Skeletal muscle cell (primary cell): ENCODE data around the gene TMEM9.

ENCODE experiments used
- DNase-seq: peaks from one replicate; pipeline ENCODE4 v3.0.0-alpha.2; 2010; ENCODE audit warnings: low read depth
- H3K4me3 ChIP-seq: 2 replicates; pipeline ENCODE4 v1.5.1; 2011; ENCODE audit warnings: low read depth, mild to moderate bottlenecking, control low read depth, low read length, moderate library complexity

Gene TMEM9

GRCh38 chr1:201112173-201112731 is 42.0 kb downstream of the TMEM9 start, which contains the start of gene CACNA1S:
CACNA1S (minus strand) TSS chr1:201112426; CDS start chr1:201112339, 87 bp downstream.
- DNase-seq, result no peak
- H3K4me3 ChIP-seq, result no peak within 1 kb of the TSS

- DNase-seq, result no peak
- no peak overlapping the region for H3K4me3 ChIP-seq
Observed at GRCh38 chr1:201111672-201112071, 42.6 kb downstream of the TMEM9 start.

- DNase-seq, result no peak
- H3K4me3 ChIP-seq, result no peak overlapping the region
Observed at GRCh38 chr1:201111156-201111555, 43.1 kb downstream of the TMEM9 start.

GRCh38 chr1:201110616-201111015 is 43.7 kb downstream of the TMEM9 start:
- DNase-seq, result no peak

GRCh38 chr1:201110138-201110537 is 44.1 kb downstream of the TMEM9 start:
- DNase-seq, result no peak
- H3K4me3 ChIP-seq, result no peak overlapping the region

More at GRCh38 chr1:201110616-201111015, 43.7 kb downstream of the TMEM9 start:
- H3K4me3 ChIP-seq, result no peak overlapping the region

GRCh38 chr1:201109651-201110050 is 44.6 kb downstream of the TMEM9 start:
- H3K4me3 ChIP-seq, result no peak overlapping the region
- DNase-seq, result no peak

- DNase-seq, result no peak
- H3K4me3 ChIP-seq, result no peak overlapping the region
Observed at GRCh38 chr1:201108614-201109013, 45.7 kb downstream of the TMEM9 start.

GRCh38 chr1:201105688-201106087 is 48.6 kb downstream of the TMEM9 start:
- H3K4me3 ChIP-seq, result no peak overlapping the region
- no peak for DNase-seq

- no peak for DNase-seq
- H3K4me3 ChIP-seq, result no peak overlapping the region
Observed at GRCh38 chr1:201104141-201104540, 50.1 kb downstream of the TMEM9 start.

- DNase-seq, result no peak
- no peak overlapping the region for H3K4me3 ChIP-seq
Observed at GRCh38 chr1:201103666-201104065, 50.6 kb downstream of the TMEM9 start.

GRCh38 chr1:201100169-201100930 is 53.9 kb downstream of the TMEM9 start:
- DNase-seq, result no peak
- no peak overlapping the region for H3K4me3 ChIP-seq

GRCh38 chr1:201098992-201099677 is 55.1 kb downstream of the TMEM9 start:
- H3K4me3 ChIP-seq, result no peak overlapping the region
- no peak for DNase-seq

GRCh38 chr1:201096977-201097856 is 57.1 kb downstream of the TMEM9 start:
- H3K4me3 ChIP-seq, result no peak overlapping the region
- no peak for DNase-seq

GRCh38 chr1:201096041-201096461 is 58.2 kb downstream of the TMEM9 start:
- peak; percentile 18 for DNase-seq
- no peak overlapping the region for H3K4me3 ChIP-seq

- H3K4me3 ChIP-seq, result no peak overlapping the region
- DNase-seq, result no peak
Observed at GRCh38 chr1:201095581-201095980, 58.7 kb downstream of the TMEM9 start.

GRCh38 chr1:201094832-201095231 is 59.4 kb downstream of the TMEM9 start:
- H3K4me3 ChIP-seq, result no peak overlapping the region

GRCh38 chr1:201093962-201094361 is 60.3 kb downstream of the TMEM9 start:
- DNase-seq, result no peak
- no peak overlapping the region for H3K4me3 ChIP-seq

More at GRCh38 chr1:201094832-201095231, 59.4 kb downstream of the TMEM9 start:
- no peak for DNase-seq

- DNase-seq, result no peak
Observed at GRCh38 chr1:201093561-201093960, 60.7 kb downstream of the TMEM9 start.

GRCh38 chr1:201092738-201093137 is 61.5 kb downstream of the TMEM9 start:
- H3K4me3 ChIP-seq, result no peak overlapping the region
- DNase-seq, result no peak

More at GRCh38 chr1:201093561-201093960, 60.7 kb downstream of the TMEM9 start:
- no peak overlapping the region for H3K4me3 ChIP-seq
